ENCODE results near the gene WHAMM.
A peak's percentile ranks its signal among the peaks of the same experiment; 100 is the strongest.
"Not testable (repeated sequence)": the region's sequence is repeated elsewhere in the genome, so short reads cannot be mapped to it uniquely, and the experiment has no call there.

Gene WHAMM

GRCh38 chr15:82803793-82804574 is 5.4 kb upstream of the WHAMM start:
- no peak for DNase-seq

- DNase-seq: no peak
Measured at GRCh38 chr15:82804575-82804949, 4.9 kb upstream of the WHAMM start.

DNA sequence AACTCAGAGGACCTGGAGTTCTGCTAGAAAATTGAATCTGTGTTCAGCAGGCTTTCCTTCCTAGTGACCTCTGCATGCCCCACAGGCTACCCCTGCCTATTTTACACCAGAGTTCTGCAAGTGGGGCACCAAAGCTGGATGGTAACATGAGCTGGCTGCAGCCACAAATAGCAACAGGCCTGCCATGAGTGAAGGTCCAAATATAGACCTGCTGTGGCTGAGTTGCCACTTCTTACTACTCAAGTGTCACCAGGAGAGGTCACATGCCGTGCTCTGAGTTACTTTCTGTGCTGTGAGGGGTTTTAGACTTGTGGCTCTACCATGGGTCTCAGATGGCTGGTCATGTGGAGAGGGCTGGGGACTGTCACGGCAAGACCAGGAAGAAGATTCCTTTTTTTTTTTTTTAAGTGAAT is 3.4 kb upstream of the WHAMM start, which contains the start of gene FSD2:
FSD2 (minus strand) TSS at position 76 of the 413 bp plus-strand sequence. CDS start 18,679 bp downstream, outside the sequence.
- no peak for DNase-seq

DNA sequence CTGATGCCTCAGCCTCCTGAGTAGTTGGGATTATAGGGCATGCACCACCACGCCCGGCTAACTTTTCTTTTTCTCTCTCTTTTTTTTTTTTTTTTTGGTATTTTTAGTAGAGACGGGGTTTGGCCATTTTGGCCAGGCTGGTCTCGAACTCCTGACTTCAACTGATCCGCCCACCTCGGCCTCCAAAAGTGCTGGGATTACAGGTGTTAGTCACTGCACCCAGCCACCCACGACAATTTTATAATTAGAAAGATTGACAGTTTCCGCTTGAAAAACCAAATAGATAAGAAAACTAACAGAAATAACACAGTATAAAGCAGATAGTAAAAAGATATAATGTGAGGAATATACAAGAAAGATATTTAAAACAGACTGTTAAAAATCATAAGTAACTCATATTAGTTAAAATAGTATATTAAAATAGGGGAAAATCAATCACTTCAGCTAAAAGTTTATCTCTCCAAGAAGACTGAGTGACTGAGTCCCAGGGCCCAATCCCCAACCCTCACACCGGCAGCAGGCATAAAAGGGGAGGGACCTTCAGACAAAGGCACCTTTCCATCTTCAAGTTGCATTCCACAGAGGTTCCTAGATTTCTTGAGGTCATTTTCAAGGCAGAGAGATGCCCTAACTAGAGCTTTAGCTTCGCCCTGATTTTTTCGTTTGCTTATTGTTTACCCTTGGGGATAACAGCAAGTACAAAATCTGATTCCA is 1.4 kb upstream of the WHAMM start:
- no peak for DNase-seq

GRCh38 chr15:82808634-82809041 is 790 bp upstream of the WHAMM start:
- no peak for DNase-seq

DNA sequence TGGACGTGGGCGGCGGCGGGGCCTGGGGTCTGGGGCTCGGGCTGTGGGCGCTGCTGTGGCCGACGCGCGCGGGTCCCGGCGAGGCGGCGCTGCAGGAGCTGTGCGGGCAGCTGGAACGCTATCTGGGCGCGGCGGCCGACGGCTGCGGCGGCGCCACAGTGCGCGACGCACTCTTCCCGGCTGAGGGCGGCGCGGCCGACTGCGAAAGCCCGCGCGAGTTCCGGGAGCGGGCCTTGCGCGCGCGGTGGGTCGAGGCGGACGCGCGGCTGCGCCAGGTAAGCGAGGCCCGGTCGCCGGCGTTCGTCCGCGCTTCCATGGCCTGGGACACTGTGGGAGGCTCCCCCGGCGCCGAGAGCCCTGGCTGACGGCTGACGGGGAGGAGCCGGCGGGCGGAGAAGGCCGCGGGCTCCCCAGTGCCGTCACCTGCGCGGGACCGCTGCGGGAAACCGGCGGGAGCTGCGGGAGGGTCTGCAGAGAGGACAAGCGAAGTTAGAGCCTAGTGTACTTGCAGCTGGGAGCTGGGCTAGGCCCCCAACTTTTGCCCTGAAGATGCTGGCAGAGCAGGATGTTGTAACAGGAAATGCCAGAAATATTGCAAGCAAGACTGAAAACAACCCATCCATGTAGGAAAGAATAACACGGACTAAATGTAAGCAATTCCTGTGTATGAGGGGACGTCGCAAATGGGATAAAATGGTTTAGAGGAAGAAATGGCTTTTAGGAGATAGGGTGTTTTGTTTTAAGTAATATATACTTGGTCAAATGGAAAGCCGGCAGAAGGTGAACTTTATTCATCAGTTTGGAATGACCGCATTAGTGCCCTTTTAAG is 847 bp downstream of the WHAMM start:
- DNase-seq: peak; percentile 8 to 47 (median 21)

GRCh38 chr15:82810890-82811426 is 1.5 kb downstream of the WHAMM start:
- peak in 4 of 5 donors; percentile 35 to 68 (median 46) for DNase-seq

- DNase-seq: no peak
Measured at GRCh38 chr15:82812994-82813393, 3.6 kb downstream of the WHAMM start.

DNA sequence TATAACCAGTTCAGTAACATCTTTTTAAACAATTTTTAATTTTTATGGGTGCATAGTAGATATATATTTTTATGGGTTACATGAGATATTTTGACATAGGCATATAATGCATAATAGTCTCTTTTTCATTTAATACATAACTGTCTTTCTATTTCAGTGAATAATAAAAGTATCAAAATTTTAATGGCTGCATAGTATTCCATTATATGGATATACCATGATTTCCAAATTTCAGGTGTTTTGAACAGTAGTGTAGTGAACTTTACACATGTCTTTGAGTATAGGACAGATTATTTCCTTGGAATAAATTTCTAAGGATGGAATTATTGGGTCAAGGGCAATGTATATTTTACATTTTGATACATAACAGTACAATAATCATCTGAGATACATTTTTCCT is 10.7 kb downstream of the WHAMM start:
- no peak for DNase-seq

DNA sequence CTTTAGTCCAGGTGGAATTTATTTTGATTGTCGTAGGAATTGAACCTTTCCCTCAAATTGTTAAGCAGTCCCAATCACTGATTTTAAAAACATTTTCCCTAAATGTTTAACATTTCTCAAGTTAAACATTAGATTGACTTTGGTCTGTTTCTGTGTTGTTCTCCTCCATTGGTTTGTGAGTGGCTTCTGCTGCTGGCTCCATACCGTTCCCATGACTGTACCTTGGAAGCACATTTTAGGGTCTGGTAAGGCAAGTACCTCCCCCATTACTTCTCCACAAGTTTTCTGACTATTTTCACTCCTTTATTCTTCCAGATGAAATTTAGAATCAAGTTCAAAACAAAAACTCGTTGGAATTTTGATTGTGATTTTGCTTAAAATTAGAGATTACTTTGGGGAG is 12.0 kb downstream of the WHAMM start:
- DNase-seq: not testable (repeated sequence)

GRCh38 chr15:82821851-82822250 is 12.4 kb downstream of the WHAMM start:
- DNase-seq: not testable (repeated sequence)

DNA sequence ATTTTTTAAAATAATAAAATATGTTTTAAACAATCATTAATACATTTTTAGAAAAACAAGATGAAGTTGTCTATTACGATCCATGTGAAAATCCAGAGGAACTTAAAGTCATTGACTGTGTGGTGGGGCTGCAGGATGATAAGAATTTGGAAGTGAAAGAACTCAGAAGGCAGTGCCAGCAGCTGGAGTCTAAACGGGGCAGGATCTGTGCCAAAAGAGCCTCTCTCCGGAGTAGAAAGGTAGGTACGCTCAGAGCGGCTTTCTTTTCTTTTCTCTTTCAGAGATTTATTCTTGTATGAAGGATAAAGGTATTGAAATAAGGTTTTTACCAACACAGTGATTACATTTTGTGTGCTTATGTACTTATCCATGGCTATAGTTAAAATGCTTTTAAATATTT is 13.6 kb downstream of the WHAMM start:
- no peak for DNase-seq

DNA sequence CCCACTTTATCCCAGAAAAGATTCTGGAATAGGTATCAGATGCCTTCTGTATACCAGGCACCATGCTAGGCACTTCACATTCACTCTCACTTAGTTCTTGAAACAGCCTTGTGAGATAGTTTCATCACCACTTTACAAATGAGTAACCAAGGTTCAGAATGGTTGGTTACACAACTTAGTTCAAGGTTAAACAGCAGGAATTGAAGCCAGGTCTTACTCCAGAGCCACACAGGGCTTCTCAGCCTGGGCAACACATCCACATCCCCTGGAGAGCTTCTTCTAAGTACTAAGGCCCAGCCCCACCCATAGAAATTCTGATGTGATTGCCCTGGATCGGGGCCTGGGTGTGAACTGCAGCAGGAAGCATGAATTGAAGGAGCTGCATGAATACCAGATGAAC is 18.6 kb downstream of the WHAMM start:
- DNase-seq: peak in 1 of 5 donors; percentile 25

DNA sequence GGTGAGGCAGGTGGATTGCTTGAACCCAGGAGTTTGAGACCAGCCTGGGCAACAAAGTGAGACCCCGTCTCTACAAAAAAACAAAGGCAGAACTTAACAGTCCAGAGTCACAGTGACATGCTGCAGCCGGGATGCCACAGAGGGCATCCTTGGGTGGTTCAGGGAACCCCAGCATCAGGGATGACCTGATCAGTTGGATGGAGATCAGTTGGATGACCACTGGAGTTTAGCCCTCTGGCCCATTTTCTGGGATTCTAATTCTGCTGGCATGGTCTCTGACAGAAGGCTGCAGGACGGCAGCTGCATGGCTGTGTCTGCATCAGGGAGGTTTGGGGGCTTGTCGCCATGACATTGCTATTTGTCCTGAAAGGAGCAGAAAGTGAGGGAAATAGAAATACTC is 19.8 kb downstream of the WHAMM start:
- DNase-seq: no peak

GRCh38 chr15:82830427-82831173 is 21.2 kb downstream of the WHAMM start:
- no peak for DNase-seq

DNA sequence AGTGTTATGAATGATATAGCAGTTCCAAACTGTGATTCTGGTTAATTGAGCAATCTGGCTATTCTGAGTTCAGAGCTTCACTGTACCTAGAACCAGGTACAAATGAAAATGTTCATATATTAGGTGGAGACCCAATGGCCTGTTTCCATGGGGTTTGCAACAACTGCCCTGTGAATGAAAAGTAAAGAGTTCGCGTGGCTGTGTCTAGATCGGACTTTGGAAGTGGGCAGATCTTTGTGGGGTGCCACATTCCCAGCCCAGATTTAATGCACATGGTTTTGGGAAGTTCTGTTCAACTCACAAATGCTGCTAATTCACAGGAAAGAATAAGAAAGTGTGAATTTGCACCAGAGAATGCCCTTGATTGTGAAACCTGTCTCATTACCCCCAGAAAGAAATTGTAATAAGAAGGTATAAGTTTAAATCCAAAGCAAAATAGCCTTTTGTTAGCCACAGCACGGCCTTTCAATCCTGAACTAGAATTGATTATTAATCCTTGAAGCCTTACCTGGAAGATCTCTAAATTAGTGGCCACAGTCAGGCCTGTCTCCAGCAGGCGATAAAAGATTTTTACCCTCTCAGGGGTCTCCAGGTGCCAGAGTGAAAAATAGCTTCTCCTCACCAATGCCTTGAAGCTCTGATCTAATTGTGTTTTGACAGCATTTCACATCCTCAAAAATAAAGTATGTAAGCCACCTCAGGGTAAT is 22.6 kb downstream of the WHAMM start:
- DNase-seq: no peak

DNA sequence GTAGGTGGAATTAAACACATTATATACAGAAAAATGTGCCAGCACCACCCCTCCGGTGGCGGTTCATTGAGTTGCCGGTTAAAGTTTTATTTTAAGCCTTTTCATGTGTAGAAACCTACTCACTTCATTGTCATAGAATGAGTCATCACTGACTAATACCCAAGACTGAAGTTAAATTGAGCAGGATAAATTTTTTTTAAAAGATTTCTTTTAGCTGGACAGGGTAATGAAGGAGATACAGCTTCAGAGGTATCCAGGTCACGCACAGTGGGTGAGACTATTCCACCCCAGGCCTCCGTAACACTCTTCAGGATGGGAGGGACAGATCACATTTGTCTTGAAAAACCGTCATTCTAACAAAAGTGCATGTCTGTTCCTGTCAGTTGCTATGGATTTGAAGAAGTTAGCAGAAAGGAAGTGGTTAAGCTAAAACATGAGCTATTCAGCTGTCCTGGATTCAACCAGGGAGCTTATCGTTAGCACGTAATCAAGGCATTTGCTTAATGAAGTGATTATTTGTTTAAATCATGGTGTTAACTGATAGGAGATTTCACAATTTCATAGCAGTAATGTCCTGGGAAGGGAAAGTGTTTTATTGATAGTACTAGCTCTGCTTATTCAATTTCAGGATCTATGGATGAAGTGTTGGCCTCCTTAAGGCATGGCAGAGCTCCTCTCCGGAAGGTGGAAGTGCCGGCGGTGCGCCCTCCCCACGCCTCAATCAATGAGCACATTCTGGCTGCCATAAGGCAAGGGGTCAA is 23.4 kb downstream of the WHAMM start:
- peak in 1 of 5 donors; percentile 65 for DNase-seq

- DNase-seq: no peak
Measured at GRCh38 chr15:82833362-82833682, 23.9 kb downstream of the WHAMM start.

DNA sequence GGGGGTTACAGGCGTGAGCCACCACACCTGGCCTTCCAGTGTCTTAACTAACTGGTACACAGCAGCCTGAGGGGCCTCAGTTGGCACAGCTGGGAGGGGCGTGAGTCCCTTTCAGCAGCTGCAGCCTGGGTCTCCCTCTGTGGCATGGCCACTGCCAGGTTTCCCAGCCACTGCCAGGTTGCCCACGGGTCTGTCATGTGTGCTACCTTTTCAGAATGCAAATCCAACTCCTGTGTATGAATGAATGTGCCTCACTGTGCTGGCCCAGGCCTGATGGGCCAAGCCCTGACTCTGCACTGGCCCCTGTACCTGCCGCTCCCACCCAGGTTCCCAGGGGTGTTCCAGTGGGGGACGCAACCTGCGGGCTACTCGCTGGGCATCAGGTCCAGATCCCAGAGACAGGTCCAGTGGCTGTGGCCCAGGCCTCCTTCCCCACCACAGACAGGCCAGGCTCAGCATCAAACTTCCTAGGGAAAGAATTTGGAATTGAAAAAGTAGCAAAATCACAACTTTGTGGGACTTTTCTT is 26.0 kb downstream of the WHAMM start:
- no peak for DNase-seq

DNA sequence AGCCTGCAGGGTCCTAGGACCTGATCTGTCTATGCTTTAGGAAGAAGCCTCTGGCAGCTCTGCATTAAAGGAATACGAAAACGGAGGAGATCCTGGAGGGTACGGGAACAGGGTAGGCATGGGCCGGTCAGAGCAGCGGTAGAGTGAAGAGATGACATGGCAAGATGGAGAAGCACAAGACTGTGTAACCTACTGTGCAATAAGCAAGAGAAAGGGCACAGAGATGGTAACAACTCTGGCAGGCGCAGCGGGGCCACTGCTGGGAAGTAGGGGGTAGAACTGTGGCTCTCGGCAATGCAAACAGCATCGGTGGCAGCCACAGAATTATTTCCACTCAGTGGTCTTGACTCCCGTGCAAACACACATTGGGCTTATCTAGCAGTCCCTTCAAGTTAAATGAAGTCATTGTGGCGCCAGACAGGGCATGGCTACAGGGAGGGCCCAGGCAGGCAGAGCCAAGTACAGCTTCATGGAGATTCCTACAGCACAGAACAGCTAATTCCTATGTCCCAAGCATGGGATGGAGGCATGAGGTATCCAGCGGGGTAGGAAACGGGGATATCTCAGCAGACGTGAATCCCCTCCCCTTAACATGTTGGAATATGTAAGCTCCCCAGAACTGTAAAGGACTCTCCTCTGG is 28.8 kb downstream of the WHAMM start:
- DNase-seq: no peak

Data from T-helper 1 cell (primary cell).